Breast epithelium (tissue), 4 donors: Measurements from ENCODE around the gene NUMB. TPM values are rescaled to one million over a fixed set of nuclear protein-coding genes. Genes with fewer than 3 reads are reported as not detected.
"Not testable (repeated sequence)": the region's sequence is repeated elsewhere in the genome, so short reads cannot be mapped to it uniquely, and the experiment has no call there.

Source experiments
- DNase-seq, 2 donors: peaks; one replicate each; pipeline ENCODE4 v3.0.0-alpha.2; 2019; ENCODE audit warnings: low spot score in 2 of 2
- H3K27ac ChIP-seq, 2 donors: fragments of 200-600 bp; sonication (generic) in 1 of 2; one replicate each; pipeline ENCODE4 v1.5.1; 2016 to 2019; ENCODE audit warnings: mild to moderate bottlenecking in 1 of 2
- H3K27me3 ChIP-seq, 2 donors: fragments of 200-600 bp; sonication (generic) in 1 of 2; one replicate each; pipeline versions ENCODE4 v1.5.1 to v1.6.0; 2017 to 2019; ENCODE audit warnings: control low read depth in 1 of 2, mild to moderate bottlenecking in 1 of 2
- H3K36me3 ChIP-seq: fragments of 200-600 bp; one replicate; pipeline ENCODE4 v1.5.1; 2019
- H3K4me1 ChIP-seq, 2 donors: fragments of 200-600 bp; sonication (generic); one replicate each; pipeline ENCODE4 v1.5.1; 2016 to 2019; ENCODE audit warnings: control low read depth in 1 of 2
- H3K4me3 ChIP-seq, 3 donors: fragments of 200-600 bp; sonication (generic); 1 replicate in 2 of 3; 2 replicates in 1 of 3; pipeline ENCODE4 v1.5.1; 2016 to 2019; ENCODE audit warnings: mild to moderate bottlenecking in 3 of 3, moderate library complexity in 2 of 3
- H3K9me3 ChIP-seq, 2 donors: fragments of 200-600 bp; sonication (generic) in 1 of 2; one replicate each; pipeline ENCODE4 v1.5.1; 2016 to 2019; ENCODE audit warnings: control low read depth in 1 of 2
- POLR2A ChIP-seq: fragments of 450-650 bp; IDR thresholded peaks from one replicate; pipeline ENCODE4 v1.6.1; 2016; ENCODE audit warnings: antibody characterized with exemption, mild to moderate bottlenecking, moderate library complexity
- POLR2AphosphoS5 ChIP-seq, 3 donors: sonication (generic); formaldehyde crosslinking; IDR thresholded peaks; one replicate each; pipeline ENCODE4 v1.6.1; 2017; ENCODE audit warnings: antibody characterized with exemption in 3 of 3
- intact Hi-C: fragments of 100-400 bp; cut with DNase I; formaldehyde crosslinking; loops from one replicate; pipeline ENCODE4 v1.15.1; 2023; ENCODE audit warnings: low total_unique reads
- total RNA-seq, 3 donors: library from RNA; depleted of rRNA; stranded (reverse); fragments of >200 nt; gene quantifications; one replicate each; pipeline ENCODE4 v1.1.0, GENCODE V29; 2016
- TF ChIP-seq, protein P1 (sequence below), 3 donors: fragments of 450-650 bp; IDR thresholded peaks; one replicate each; pipeline ENCODE4 v1.5.1; 2016 to 2017; ENCODE audit warnings: antibody characterized with exemption in 3 of 3, mild to moderate bottlenecking in 3 of 3, moderate library complexity in 3 of 3

NUMB gene
- total RNA-seq, 3 donors from 2014 or later: 49.6 to 84.0 (median 61.6) TPM

DNA sequence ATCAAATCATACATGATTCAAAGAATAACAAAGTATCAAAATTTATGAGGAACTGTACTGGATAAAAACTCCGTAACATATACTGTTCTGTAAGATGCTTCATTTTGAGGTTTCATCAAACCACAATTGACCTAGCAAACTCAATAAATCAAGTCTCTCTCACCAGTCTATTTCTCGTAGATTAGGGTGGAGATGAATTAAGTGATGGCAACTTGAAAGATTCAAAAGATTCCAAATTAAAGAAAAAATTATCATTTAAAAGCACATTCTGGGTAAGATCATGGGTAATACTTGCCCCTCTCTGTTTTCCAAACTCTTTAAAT lies 146.7 kb downstream of the NUMB start:
- peak overlapping the region in 1 of 2 donors; percentile 3 for H3K27ac ChIP-seq
- no peaks in the 10 kb centered on the region for H3K9me3 ChIP-seq
- TF ChIP-seq, protein P1, sequence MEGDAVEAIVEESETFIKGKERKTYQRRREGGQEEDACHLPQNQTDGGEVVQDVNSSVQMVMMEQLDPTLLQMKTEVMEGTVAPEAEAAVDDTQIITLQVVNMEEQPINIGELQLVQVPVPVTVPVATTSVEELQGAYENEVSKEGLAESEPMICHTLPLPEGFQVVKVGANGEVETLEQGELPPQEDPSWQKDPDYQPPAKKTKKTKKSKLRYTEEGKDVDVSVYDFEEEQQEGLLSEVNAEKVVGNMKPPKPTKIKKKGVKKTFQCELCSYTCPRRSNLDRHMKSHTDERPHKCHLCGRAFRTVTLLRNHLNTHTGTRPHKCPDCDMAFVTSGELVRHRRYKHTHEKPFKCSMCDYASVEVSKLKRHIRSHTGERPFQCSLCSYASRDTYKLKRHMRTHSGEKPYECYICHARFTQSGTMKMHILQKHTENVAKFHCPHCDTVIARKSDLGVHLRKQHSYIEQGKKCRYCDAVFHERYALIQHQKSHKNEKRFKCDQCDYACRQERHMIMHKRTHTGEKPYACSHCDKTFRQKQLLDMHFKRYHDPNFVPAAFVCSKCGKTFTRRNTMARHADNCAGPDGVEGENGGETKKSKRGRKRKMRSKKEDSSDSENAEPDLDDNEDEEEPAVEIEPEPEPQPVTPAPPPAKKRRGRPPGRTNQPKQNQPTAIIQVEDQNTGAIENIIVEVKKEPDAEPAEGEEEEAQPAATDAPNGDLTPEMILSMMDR (IDR thresholded peaks at IDR 0.05): no peak
- TF ChIP-seq POLR2AphosphoS5 (IDR thresholded peaks at IDR 0.05) (no peak), POLR2A (no peak)
- intact Hi-C loops: no loop called here
- H3K4me3 ChIP-seq: no peak overlapping the region
- no peak for DNase-seq
- H3K27me3 ChIP-seq: no peaks in the 10 kb centered on the region
- no peaks in the 10 kb centered on the region for H3K4me1 ChIP-seq
- H3K36me3 ChIP-seq: no peaks in the 10 kb centered on the region

DNA sequence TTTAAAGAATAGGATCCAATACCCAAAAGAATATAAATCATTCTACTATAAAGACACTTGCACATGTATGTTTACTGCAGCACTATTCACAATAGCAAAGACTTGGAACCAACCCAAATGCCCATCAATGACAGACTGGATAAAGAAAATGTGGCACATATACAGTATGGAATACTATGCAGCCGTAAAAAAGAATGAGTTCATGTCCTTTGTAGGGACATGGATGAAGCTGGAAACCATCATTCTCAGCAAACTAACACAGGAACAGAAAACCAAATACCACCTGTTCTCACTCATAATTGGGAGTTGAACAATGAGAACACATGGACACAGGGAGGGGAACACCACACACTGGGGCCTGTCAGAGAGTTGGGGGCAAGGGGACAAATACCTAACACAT lies 149.1 kb downstream of the NUMB start:
- intact Hi-C loops, H3K9me3 ChIP-seq, H3K27me3 ChIP-seq, DNase-seq, H3K27ac ChIP-seq, H3K36me3 ChIP-seq, H3K4me3 ChIP-seq, H3K4me1 ChIP-seq: not testable (repeated sequence)

DNA sequence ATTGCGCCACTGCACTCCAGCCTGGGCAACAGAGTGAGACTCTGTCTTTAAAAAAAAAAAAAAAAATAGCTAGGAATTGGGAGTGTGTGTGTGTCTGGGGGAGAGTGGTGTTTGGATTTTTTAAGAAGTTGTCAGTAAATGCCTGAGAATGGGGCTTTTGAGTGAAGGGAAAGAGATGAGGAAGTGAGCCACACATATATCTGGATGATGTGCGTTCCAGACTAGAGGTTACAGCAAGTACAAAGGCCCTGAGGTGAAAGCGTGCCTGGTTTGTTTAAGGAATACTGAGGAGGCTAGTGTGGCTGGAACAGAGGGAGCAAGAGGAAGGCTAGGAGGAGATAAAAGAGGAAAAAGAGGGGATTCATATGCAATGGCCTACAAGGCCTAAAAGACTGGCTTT lies 151.1 kb downstream of the NUMB start:
- H3K9me3 ChIP-seq: no peaks in the 10 kb centered on the region
- H3K27me3 ChIP-seq: no peaks in the 10 kb centered on the region
- H3K4me1 ChIP-seq: no peaks in the 10 kb centered on the region
- no peaks in the 10 kb centered on the region for H3K36me3 ChIP-seq
- no peak overlapping the region for H3K27ac ChIP-seq
- DNase-seq: no peak
- TF ChIP-seq POLR2AphosphoS5 (IDR thresholded peaks at IDR 0.05) (no peak), POLR2A (no peak)
- TF ChIP-seq, protein P1 (IDR thresholded peaks at IDR 0.05): no peak
- no peak overlapping the region for H3K4me3 ChIP-seq
- intact Hi-C loops: no loop called here

DNA sequence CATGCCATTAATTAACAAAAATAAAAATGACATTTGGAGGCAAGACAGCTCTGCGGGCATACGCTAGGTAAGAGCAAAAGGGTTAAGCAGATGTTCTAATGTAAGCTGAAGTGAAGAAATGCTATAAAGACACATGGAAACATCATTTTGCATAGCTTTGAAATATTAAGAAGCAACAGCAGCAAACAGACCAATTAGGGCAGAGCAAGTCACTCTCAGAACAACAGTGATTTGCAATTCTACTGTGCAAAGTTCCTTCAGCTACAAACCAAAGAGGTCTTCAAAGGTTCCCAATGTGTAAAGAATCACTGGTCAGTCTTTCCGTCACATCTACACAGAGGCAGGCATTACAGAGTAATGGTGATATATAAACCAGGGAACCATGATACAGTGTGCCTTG lies 152.8 kb downstream of the NUMB start:
- intact Hi-C loops: no loop called here
- TF ChIP-seq POLR2A (no peak), POLR2AphosphoS5 (IDR thresholded peaks at IDR 0.05) (no peak)
- TF ChIP-seq, protein P1 (IDR thresholded peaks at IDR 0.05): no peak
- Histone ChIP-seq H3K27me3 (no peaks in the 10 kb centered on the region), H3K4me3 (no peak overlapping the region), H3K9me3 (no peaks in the 10 kb centered on the region), H3K27ac (no peak overlapping the region), H3K4me1 (no peaks in the 10 kb centered on the region), H3K36me3 (no peaks in the 10 kb centered on the region)
- DNase-seq: no peak

DNA sequence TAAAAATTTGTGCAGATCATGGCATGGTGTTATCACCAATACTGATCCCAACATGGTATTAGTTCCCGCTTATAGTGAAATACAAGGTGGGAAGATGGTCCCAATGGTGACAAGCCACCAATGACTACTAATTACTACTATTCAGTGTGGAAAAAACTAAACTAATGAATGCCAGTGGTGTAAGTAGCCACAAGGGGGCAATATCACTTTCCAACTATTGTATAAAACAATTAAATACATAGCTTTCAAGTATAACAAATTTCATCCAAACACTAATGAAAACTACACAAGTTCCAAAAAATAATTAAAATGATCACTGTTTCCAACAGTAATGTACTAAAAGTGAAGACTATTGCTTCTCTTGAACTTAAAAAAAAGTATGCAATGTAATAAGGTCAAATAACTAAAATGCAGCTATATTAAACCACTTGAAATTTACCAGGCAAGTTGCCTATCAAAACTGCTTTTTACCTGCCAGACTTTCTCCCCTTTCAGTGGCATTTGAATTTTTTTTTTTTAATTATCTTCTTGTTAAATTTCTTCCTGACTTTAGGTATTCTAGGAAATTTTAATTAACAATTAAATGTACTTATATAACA lies 163.0 kb downstream of the NUMB start:
- no peak for TF ChIP-seq POLR2A
- TF ChIP-seq POLR2AphosphoS5 (IDR thresholded peaks at IDR 0.05): no peak
- TF ChIP-seq, protein P1 (IDR thresholded peaks at IDR 0.05): peak; percentile 41 to 57 (median 55)
- intact Hi-C loops: no loop called here

More for the DNA sequence above, 163.0 kb downstream of the NUMB start:
- H3K36me3 ChIP-seq: no peaks in the 10 kb centered on the region
- no peak overlapping the region for H3K27ac ChIP-seq
- no peak overlapping the region for H3K4me3 ChIP-seq
- no peaks in the 10 kb centered on the region for H3K9me3 ChIP-seq
- no peaks in the 10 kb centered on the region for H3K27me3 ChIP-seq
- H3K4me1 ChIP-seq: no peaks in the 10 kb centered on the region
- no peak for DNase-seq
